SK-N-SH (cell line): Measurements from ENCODE around the gene SNAPC5.
A peak's percentile ranks its signal among the peaks of the same experiment; 100 is the strongest.

ENCODE experiments used
- CHD2 ChIP-seq: fragments of 150-350 bp; IDR thresholded peaks from 2 replicates; pipeline ENCODE4 v1.6.1; 2018; ENCODE audit warnings: low read length; ENCODE audit not compliant: partially characterized antibody
- ELF1 ChIP-seq: IDR thresholded peaks from 2 replicates; pipeline ENCODE4 v1.4.0; 2012
- EP300 ChIP-seq, 2 experiments: IDR thresholded peaks; 2 replicates each; pipeline versions ENCODE4 v1.4.0 to v1.6.1; 2012; ENCODE audit warnings: borderline replicate concordance in 1 of 2, low read depth in 1 of 2, low read length in 1 of 2
- NFIC ChIP-seq: IDR thresholded peaks from 2 replicates; pipeline ENCODE4 v1.4.0; 2012; ENCODE audit warnings: borderline replicate concordance
- POLR2AphosphoS5 ChIP-seq: IDR thresholded peaks from 2 replicates; pipeline ENCODE4 v1.6.1; 2012; ENCODE audit warnings: low read depth, low read length
- RAD21 ChIP-seq: IDR thresholded peaks from 2 replicates; pipeline ENCODE4 v1.6.1; 2012; ENCODE audit warnings: mild to moderate bottlenecking, low read length
- RFX5 ChIP-seq: IDR thresholded peaks from 2 replicates; pipeline ENCODE4 v1.6.1; 2012; ENCODE audit warnings: mild to moderate bottlenecking, improper control_type of control experiment, low read length
- TAF1 ChIP-seq: IDR thresholded peaks from 2 replicates; pipeline ENCODE4 v1.6.1; 2012; ENCODE audit warnings: low read depth, mild to moderate bottlenecking, low read length, moderate library complexity, borderline replicate concordance
- YY1 ChIP-seq: IDR thresholded peaks from 2 replicates; pipeline ENCODE4 v1.4.0; 2012; ENCODE audit warnings: low read depth, mild to moderate bottlenecking
- TF ChIP-seq, protein P1 (sequence below): fragments of 150-350 bp; IDR thresholded peaks from 2 replicates; pipeline ENCODE4 v1.6.1; 2017; ENCODE audit warnings: antibody characterized with exemption, low read length, low read depth, borderline replicate concordance
- TF ChIP-seq, protein P2 (sequence below): fragments of 200-600 bp; sonication (generic); IDR thresholded peaks from 2 replicates; pipeline ENCODE4 v1.6.1; 2017; ENCODE audit warnings: antibody characterized with exemption, mild to moderate bottlenecking, moderate library complexity
- TF ChIP-seq, protein P3 (sequence below): IDR thresholded peaks from 2 replicates; pipeline ENCODE4 v1.4.0; 2012; ENCODE audit warnings: low read depth

DNA sequence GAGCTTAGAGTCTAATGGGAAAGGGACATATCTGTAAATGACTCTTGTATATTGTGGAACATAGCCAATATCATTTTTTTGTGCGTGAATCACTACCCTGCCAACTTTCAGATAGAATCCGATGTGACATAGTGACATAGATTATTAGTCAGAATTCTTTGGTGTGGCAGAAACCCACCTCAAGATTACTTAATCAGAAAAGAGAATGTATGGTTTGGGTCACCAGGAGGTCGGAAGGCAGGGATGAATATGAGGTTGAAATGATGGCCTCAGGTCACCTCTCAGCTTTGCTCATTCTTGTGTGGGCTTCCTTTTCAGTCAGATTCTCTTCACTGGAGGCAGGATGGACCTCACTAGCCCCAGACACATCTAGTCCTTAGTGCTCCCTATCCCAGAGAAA is 41.4 kb downstream of the SNAPC5 start:
- TF ChIP-seq, protein P1, sequence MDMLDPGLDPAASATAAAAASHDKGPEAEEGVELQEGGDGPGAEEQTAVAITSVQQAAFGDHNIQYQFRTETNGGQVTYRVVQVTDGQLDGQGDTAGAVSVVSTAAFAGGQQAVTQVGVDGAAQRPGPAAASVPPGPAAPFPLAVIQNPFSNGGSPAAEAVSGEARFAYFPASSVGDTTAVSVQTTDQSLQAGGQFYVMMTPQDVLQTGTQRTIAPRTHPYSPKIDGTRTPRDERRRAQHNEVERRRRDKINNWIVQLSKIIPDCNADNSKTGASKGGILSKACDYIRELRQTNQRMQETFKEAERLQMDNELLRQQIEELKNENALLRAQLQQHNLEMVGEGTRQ, result no peak
- TF ChIP-seq CHD2, result no peak
- TF ChIP-seq, protein P2, sequence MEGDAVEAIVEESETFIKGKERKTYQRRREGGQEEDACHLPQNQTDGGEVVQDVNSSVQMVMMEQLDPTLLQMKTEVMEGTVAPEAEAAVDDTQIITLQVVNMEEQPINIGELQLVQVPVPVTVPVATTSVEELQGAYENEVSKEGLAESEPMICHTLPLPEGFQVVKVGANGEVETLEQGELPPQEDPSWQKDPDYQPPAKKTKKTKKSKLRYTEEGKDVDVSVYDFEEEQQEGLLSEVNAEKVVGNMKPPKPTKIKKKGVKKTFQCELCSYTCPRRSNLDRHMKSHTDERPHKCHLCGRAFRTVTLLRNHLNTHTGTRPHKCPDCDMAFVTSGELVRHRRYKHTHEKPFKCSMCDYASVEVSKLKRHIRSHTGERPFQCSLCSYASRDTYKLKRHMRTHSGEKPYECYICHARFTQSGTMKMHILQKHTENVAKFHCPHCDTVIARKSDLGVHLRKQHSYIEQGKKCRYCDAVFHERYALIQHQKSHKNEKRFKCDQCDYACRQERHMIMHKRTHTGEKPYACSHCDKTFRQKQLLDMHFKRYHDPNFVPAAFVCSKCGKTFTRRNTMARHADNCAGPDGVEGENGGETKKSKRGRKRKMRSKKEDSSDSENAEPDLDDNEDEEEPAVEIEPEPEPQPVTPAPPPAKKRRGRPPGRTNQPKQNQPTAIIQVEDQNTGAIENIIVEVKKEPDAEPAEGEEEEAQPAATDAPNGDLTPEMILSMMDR, result no peak
- no peak for TF ChIP-seq RAD21
- TF ChIP-seq, protein P3, sequence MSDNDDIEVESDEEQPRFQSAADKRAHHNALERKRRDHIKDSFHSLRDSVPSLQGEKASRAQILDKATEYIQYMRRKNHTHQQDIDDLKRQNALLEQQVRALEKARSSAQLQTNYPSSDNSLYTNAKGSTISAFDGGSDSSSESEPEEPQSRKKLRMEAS, result no peak
- TF ChIP-seq TAF1, result no peak
- TF ChIP-seq YY1, result no peak
- no peak for TF ChIP-seq EP300 (IDR thresholded peaks at IDR 0.05; ENCODE audit: borderline replicate concordance in 1 of 2, low read depth in 1 of 2, low read length in 1 of 2)
- peak; percentile 21; the same call in 1 of the 2 replicates for TF ChIP-seq NFIC
- no peak for TF ChIP-seq RFX5
- TF ChIP-seq POLR2AphosphoS5, result peak; percentile 32; the same call in 1 of the 2 replicates
- TF ChIP-seq ELF1, result no peak
